Astrocyte of the spinal cord (primary cell): ENCODE results near the gene SBNO2.

ENCODE experiments used
- DNase-seq: peaks from one replicate; pipeline ENCODE4 v3.0.0; 2011; ENCODE audit warnings: low read depth, low spot score
- H3K4me3 ChIP-seq: 2 replicates; pipeline ENCODE4 v1.5.1; 2011; ENCODE audit warnings: low read depth, mild to moderate bottlenecking, low read length, moderate library complexity
- CTCF ChIP-seq: IDR thresholded peaks from 2 replicates; pipeline ENCODE4 v1.5.1; 2012; ENCODE audit warnings: low read depth, mild to moderate bottlenecking, low read length, inconsistent platforms
- in situ Hi-C: cut with HindIII; loops from 2 replicates; pipeline ENCODE4 v1.10.0; 2017; ENCODE audit warnings: low sequenced_read_pairs

The SBNO2 gene

GRCh38 chr19:1145635-1146411 lies 28.2 kb downstream of the SBNO2 start:
- DNase-seq = no peak
- no peak overlapping the region for H3K4me3 ChIP-seq
- no peak for TF ChIP-seq CTCF
- in situ Hi-C loops = no loop called here

- in situ Hi-C loops = no loop called here
Measured at GRCh38 chr19:1144741-1145140, 29.3 kb downstream of the SBNO2 start.

GRCh38 chr19:1143828-1144399 lies 30.2 kb downstream of the SBNO2 start:
- no peak for DNase-seq
- in situ Hi-C loops = no loop called here
- no peak for TF ChIP-seq CTCF
- no peak overlapping the region for H3K4me3 ChIP-seq

More at GRCh38 chr19:1144741-1145140, 29.3 kb downstream of the SBNO2 start:
- TF ChIP-seq CTCF = no peak
- H3K4me3 ChIP-seq = no peak overlapping the region
- no peak for DNase-seq

GRCh38 chr19:1141944-1142343 lies 32.1 kb downstream of the SBNO2 start:
- in situ Hi-C loops = no loop called here
- DNase-seq = no peak
- H3K4me3 ChIP-seq = no peak overlapping the region
- TF ChIP-seq CTCF = no peak

- H3K4me3 ChIP-seq = no peak overlapping the region
- DNase-seq = no peak
- no peak for TF ChIP-seq CTCF
- in situ Hi-C loops = no loop called here
Measured at GRCh38 chr19:1140272-1141027, 33.6 kb downstream of the SBNO2 start.

- no peak for TF ChIP-seq CTCF
Measured at GRCh38 chr19:1139126-1139525, 34.9 kb downstream of the SBNO2 start.

More at GRCh38 chr19:1139126-1139525, 34.9 kb downstream of the SBNO2 start:
- H3K4me3 ChIP-seq = no peak overlapping the region
- no peak for DNase-seq
- in situ Hi-C loops = no loop called here
